ENCODE results near the gene HNF1A.
"Not testable (repeated sequence)": the region's sequence is repeated elsewhere in the genome, so short reads cannot be mapped to it uniquely, and the experiment has no call there.

HNF1A gene

DNA sequence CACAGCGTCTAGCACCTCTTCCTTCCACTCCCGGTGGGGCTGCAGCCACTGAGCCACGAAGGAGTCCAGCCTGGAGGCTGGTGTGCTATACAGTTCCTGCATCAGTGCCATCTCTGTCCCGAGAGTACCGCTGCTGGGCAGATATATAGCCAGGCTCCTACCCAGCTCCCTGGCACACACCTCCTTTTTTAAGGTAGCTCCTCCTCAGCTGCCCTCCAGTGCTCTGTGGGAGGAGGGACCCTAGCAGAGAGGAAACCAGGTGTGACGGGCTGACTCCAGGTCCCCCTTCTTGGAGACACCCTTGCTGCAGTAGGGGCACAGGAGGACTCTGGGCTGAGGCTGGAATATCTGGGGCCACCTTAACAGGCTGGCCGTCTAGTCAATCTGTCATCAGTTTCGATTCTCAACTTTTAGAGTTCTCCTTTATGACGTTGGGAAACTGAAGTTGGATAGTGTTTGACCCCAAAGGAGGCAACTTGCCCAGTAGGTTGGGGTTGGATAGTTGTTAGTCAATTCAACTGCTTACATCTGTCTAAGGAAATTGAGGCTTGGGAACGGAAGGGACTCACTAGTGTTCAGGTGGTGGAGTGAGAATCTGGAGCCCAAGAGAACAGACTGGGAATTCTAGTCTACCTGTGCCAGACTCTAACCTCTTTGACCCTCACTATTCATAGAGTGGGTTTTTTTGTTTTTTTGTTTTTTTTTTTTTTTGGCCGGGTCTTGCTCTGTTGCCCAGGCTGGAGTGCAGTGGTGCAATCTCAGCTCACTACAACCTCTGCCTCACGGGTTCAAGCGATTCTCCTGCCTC, 60.7 kb downstream of the HNF1A start, which contains the start of gene OASL:
OASL (minus strand) TSS at position 386 of the 808 bp plus-strand sequence; CDS start at position 111, 275 bp downstream.
- DNase-seq (ENCODE audit: low read depth in 2 of 3, low spot score in 1 of 3) = peak in 1 of 3 donors; percentile 38

DNA sequence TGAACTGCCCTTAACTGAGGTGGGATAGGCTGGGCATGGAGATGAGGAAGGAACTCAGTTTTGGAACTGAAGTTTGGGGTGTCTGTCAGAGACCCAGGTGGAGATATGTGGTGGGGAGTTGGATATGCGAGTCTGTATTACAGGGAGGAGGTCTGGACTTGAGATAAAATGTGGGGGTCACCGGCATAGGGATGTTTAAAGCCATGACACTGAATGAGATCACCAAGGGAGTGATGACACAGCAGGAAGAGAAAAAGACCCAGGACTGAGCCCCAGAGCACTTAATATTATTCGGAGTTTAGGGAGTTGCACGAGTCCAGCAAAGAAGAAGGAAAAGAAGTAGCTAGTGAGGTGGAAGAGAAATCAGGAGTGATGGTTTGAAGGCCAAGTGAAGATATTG, 64.7 kb downstream of the HNF1A start:
- no peak for DNase-seq (ENCODE audit: low read depth in 2 of 3, low spot score in 1 of 3)

DNA sequence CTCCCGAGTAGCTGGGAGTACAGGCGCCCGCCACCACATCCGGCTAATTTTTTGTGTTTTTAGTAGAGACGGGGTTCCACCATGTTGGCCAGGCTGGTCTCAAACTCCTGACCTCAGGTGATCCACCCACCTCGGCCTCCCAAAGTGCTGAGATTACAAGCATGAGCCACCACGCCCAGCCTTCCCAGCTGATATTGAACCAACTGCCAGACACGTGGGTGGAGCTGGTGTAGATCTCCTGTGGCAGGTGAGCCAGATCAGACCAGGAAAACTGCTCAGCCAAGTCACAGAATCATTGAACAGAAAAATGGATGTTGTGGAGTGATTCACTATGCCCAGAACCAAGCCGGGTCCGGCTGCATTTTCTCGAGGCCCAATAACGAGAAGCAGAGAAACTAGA, 69.1 kb downstream of the HNF1A start:
- not testable (repeated sequence) for DNase-seq (ENCODE audit: low read depth in 2 of 3, low spot score in 1 of 3)

DNA sequence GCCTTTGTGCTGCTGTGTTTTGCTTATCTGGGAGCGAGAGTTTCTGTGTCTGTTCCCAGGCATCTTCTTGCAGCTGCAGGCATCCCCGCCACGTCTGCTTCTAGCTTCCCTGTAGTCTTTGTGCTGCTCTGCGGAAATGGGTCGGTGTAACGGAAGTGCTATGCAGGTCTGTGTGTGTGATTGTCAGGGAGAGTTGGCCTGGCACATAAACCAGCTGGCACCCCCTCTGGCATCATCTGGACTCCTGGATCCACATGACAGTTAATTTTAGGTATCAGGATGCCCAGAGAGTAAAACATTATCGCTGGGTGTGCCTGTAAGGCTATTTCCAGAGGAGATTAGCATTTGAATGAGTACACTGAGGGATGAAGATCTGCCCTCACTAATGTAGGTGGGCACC, 70.1 kb downstream of the HNF1A start:
- DNase-seq (ENCODE audit: low read depth in 2 of 3, low spot score in 1 of 3) = no peak

DNA sequence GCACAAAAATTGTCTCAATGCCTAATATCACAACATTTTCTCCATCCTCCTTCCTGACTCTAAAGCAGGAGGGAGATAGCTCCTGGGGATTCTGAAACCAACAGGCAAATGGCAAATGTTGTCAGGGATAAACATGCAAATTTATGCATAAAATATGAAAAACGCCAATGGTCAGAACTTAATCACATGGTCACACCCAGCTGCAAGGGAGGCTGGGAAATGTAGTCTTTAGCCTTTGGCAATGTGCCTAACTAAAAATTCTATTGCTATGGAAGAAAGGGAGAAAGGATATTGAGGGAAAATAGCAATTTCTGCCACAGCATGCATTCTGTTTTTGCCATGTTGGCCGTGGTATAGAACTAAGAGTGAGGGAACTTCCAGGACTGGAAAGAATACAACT, 72.4 kb downstream of the HNF1A start:
- DNase-seq (ENCODE audit: low read depth in 2 of 3, low spot score in 1 of 3) = no peak
